Breast epithelium (tissue), 3 donors: Measurements from ENCODE around the gene LBX2.

Experiments used
- CTCF ChIP-seq, 3 donors: fragments of 450-650 bp; IDR thresholded peaks; one replicate each; pipeline ENCODE4 v1.5.1; 2016 to 2017; ENCODE audit warnings: antibody characterized with exemption in 3 of 3, mild to moderate bottlenecking in 3 of 3, moderate library complexity in 3 of 3
- POLR2A ChIP-seq: fragments of 450-650 bp; IDR thresholded peaks from one replicate; pipeline ENCODE4 v1.6.1; 2016; ENCODE audit warnings: antibody characterized with exemption, mild to moderate bottlenecking, moderate library complexity
- POLR2AphosphoS5 ChIP-seq, 3 donors: sonication (generic); formaldehyde crosslinking; IDR thresholded peaks; one replicate each; pipeline ENCODE4 v1.6.1; 2017; ENCODE audit warnings: antibody characterized with exemption in 3 of 3

GRCh38 chr2:74502720-74503505 lies 3.5 kb upstream of the LBX2 start:
- TF ChIP-seq CTCF (IDR thresholded peaks at IDR 0.05), result no peak
- no peak for TF ChIP-seq POLR2A
- peak in 2 of 3 donors; percentile 41 to 56 for TF ChIP-seq POLR2AphosphoS5 (IDR thresholded peaks at IDR 0.05)
